Osteoblast (primary cell): ENCODE measurements around the gene GIT1. TPM values are rescaled to one million over a fixed set of nuclear protein-coding genes. Genes with fewer than 3 reads are reported as not detected.

Experiments used
- DNase-seq: peaks from one replicate; pipeline ENCODE4 v3.0.0; 2011; ENCODE audit warnings: low spot score, mixed read lengths; ENCODE audit not compliant: insufficient read length; ENCODE audit errors: missing footprints
- H2AFZ ChIP-seq: 2 replicates; pipeline ENCODE4 v1.6.0; 2011; ENCODE audit warnings: mild to moderate bottlenecking, low read length
- H3K27ac ChIP-seq: 2 replicates; pipeline ENCODE4 v1.5.1; 2011; ENCODE audit warnings: mild to moderate bottlenecking, low read depth, low read length, moderate library complexity
- H3K27me3 ChIP-seq: 2 replicates; pipeline ENCODE4 v1.6.0; 2012; ENCODE audit warnings: mild to moderate bottlenecking, control low read depth, inconsistent platforms, low read length, moderate library complexity; ENCODE audit not compliant: insufficient read depth
- H3K36me3 ChIP-seq: 2 replicates; pipeline ENCODE4 v1.5.1; 2011; ENCODE audit warnings: mild to moderate bottlenecking, low read length, control low read depth, moderate library complexity; ENCODE audit not compliant: insufficient read depth
- H3K4me1 ChIP-seq: 2 replicates; pipeline ENCODE4 v1.5.1; 2011; ENCODE audit warnings: mild to moderate bottlenecking, low read length, control low read depth, moderate library complexity; ENCODE audit not compliant: insufficient read depth
- H3K4me2 ChIP-seq: 2 replicates; pipeline ENCODE4 v1.6.0; 2011; ENCODE audit warnings: mild to moderate bottlenecking, low read length; ENCODE audit not compliant: insufficient read depth
- H3K4me3 ChIP-seq: fragments of 200-600 bp; sonication (generic); 3 replicates; pipeline ENCODE4 v1.5.1; 2012; ENCODE audit warnings: mild to moderate bottlenecking, low read length, inconsistent platforms; ENCODE audit not compliant: insufficient read depth
- H3K79me2 ChIP-seq: 2 replicates; pipeline ENCODE4 v1.6.0; 2012; ENCODE audit warnings: mild to moderate bottlenecking, low read length, control low read depth, inconsistent platforms; ENCODE audit not compliant: insufficient read depth
- H3K9me3 ChIP-seq: 2 replicates; pipeline ENCODE4 v1.5.1; 2011; ENCODE audit warnings: low read depth, low read length, control low read depth
- H4K20me1 ChIP-seq: 2 replicates; pipeline ENCODE4 v1.6.0; 2012; ENCODE audit warnings: mild to moderate bottlenecking, low read length, control low read depth; ENCODE audit not compliant: insufficient read depth
- total RNA-seq: library from RNA; depleted of rRNA; stranded (reverse); fragments of >200 nt; gene quantifications from 2 replicates; pipeline ENCODE4 v1.2.3, GENCODE V29; 2012
- TF ChIP-seq, protein P1 (sequence below): IDR thresholded peaks from 2 replicates; pipeline ENCODE4 v1.5.1; 2011; ENCODE audit warnings: mild to moderate bottlenecking, low read depth, low read length, moderate library complexity; ENCODE audit errors: extremely low read depth

GIT1 gene
- total RNA-seq, 1 donor, result 34.4 TPM

DNA sequence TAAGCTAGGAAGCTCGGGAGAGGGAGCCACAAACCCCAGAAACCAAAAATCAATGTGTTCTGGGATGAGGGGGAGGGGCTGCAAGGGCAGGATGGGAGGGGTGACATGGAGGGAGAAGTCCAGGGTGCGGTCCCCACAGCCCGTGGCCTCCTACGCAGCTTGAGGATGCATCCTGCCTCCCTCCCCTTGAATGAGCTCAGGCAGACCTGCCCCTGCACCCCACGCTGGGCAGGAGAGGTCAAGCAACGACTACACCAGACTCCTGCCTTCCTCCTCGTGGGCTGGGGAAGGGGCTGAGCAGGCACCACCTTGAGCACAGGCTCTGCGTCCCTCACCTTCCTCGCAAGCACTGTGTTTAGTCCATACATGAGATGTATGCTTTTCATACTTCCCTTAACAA lies 7.4 kb upstream of the GIT1 start:
- Histone ChIP-seq H3K27ac (no peak overlapping the region), H2AFZ (no peak overlapping the region), H3K27me3 (no peaks in the 10 kb centered on the region), H3K79me2 (no peaks in the 10 kb centered on the region), H3K4me2 (no peak overlapping the region), H3K4me1 (peaks cover 20% of the 10 kb centered on the region), H3K36me3 (no peaks in the 10 kb centered on the region), H4K20me1 (peaks cover 33% of the 10 kb centered on the region), H3K4me3 (no peak overlapping the region), H3K9me3 (no peaks in the 10 kb centered on the region)
- TF ChIP-seq, protein P1, sequence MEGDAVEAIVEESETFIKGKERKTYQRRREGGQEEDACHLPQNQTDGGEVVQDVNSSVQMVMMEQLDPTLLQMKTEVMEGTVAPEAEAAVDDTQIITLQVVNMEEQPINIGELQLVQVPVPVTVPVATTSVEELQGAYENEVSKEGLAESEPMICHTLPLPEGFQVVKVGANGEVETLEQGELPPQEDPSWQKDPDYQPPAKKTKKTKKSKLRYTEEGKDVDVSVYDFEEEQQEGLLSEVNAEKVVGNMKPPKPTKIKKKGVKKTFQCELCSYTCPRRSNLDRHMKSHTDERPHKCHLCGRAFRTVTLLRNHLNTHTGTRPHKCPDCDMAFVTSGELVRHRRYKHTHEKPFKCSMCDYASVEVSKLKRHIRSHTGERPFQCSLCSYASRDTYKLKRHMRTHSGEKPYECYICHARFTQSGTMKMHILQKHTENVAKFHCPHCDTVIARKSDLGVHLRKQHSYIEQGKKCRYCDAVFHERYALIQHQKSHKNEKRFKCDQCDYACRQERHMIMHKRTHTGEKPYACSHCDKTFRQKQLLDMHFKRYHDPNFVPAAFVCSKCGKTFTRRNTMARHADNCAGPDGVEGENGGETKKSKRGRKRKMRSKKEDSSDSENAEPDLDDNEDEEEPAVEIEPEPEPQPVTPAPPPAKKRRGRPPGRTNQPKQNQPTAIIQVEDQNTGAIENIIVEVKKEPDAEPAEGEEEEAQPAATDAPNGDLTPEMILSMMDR, result no peak
- DNase-seq, result no peak

DNA sequence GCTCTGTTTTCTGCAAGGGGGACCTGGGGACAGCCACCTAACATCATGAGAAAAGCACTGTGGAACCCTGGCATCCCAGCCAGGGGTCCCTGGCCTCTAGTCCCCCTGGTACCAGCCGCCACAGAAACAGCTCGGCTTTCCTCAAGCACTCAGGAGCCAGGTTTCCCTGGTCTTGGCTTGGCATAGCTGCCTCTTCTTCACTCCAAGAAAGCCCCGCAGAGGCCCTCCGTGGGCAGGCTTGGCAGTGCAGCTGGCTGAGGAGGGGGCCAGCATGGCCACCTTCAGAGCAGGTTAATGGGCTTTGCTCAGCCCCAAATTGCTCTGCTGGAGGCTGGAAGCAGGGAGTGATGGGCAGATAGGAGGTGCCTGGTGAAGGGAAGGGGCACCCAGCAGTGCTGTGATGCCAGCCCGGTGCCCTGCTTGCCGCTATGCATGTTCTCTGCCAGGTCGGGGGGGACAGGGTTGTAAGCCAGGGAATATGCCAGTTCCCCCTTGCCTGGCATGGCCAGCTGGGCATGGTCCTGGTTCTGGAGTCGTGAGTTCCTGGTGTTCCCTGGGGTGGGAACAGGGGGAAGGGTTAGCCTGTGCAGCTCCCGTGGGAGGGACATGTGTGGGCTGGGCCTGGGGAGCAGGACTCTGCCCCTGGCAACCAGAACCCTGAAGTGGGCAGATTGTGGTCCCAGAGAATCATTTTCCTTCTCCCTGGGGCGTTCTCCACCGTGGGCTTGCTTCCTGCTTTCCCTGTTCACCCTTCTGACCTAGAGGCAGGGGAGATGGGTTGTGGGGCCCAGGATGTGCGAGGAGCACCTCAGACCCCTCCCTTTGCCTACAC lies 6.7 kb upstream of the GIT1 start:
- peaks cover 27% of the 10 kb centered on the region for H3K4me1 ChIP-seq
- no peak for DNase-seq
- no peaks in the 10 kb centered on the region for H3K27me3 ChIP-seq

DNA sequence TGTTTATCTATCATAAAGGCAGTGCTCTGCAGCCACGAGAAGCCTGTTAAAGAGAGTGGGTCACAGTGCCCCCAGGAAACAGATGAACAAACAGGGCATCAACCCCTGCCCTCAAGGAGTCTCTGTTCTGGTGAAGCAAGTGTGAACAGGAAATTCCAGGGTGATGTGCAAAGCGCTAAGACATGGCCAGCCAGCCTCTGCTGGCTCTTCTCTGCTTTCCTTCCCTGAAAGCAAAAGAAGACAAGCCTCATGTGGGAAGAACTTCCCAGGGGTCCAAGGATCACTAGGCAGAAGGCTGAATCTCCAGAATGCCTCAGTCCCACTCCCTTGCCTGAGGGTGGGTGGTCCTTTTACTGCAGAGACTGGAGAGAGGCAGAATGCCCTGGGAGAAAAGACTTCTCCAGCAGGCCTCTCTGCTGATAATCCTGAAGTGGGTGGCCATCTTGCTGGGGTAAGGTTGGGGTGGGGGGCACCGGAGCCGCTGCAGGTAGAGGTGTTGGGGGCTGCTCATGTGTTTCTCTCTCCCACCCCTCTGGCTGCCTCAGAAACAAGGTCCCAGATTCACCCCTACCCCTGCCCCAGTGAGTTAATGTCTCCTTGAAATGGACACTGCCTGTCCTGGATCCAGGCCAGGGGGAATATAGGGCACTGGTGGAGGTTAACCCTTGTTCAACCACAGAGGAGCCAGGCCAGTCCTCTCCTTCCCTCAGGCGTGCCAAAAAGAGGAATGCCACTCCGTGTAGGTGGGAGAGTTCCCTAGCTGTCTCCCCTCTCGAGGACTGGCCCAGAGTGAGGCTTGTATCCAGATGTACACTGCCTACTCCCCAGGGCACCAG lies 5.9 kb upstream of the GIT1 start:
- H3K4me2 ChIP-seq, result no peak overlapping the region
- H3K27ac ChIP-seq, result no peak overlapping the region
- peaks cover 35% of the 10 kb centered on the region for H3K4me1 ChIP-seq
- DNase-seq, result no peak
- H3K9me3 ChIP-seq, result no peaks in the 10 kb centered on the region
- peaks cover 33% of the 10 kb centered on the region for H4K20me1 ChIP-seq
- no peaks in the 10 kb centered on the region for H3K79me2 ChIP-seq
- H3K27me3 ChIP-seq, result no peaks in the 10 kb centered on the region
- H3K4me3 ChIP-seq, result no peak overlapping the region
- H3K36me3 ChIP-seq, result no peaks in the 10 kb centered on the region
- TF ChIP-seq, protein P1, result no peak
- H2AFZ ChIP-seq, result no peak overlapping the region

More for the DNA sequence above, 6.7 kb upstream of the GIT1 start:
- Histone ChIP-seq H3K27ac (no peak overlapping the region), H3K9me3 (no peaks in the 10 kb centered on the region), H3K79me2 (no peaks in the 10 kb centered on the region), H3K4me3 (no peak overlapping the region), H3K36me3 (no peaks in the 10 kb centered on the region), H3K4me2 (no peak overlapping the region), H2AFZ (no peak overlapping the region), H4K20me1 (peaks cover 33% of the 10 kb centered on the region)
- TF ChIP-seq, protein P1, result no peak

DNA sequence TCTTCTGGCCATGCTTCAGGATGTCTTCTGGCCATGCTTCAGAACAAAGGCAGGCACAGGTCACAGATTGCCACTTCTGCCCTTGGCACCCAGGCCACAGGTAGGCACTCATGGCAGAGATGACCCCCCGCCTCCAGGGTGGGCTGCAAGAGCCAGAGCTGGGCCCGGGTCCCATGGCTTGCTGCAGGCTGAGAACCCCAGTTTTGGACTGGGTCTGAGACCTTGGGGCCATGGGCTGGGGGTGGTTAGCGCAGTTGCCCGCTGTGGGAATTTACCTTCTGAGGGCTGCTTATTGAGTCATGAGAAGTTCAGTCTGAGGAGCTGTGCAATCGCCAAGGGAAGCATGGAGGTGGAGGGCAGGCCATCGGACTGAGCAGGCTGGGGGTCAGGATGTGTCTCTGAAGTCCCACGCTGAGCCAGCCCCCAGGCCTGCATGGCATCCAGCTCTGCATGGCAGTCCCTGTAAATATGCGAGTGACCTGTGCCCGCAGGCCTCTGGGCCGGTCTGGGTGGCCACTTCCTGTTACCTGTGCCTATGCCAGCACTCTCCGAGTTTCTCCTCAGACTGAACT lies 5.2 kb upstream of the GIT1 start:
- no peak overlapping the region for H3K4me3 ChIP-seq

More for the DNA sequence above, 5.2 kb upstream of the GIT1 start:
- Histone ChIP-seq H3K27ac (no peak overlapping the region), H2AFZ (no peak overlapping the region), H4K20me1 (peaks cover 30% of the 10 kb centered on the region), H3K27me3 (no peaks in the 10 kb centered on the region), H3K36me3 (no peaks in the 10 kb centered on the region), H3K4me1 (peaks cover 42% of the 10 kb centered on the region), H3K79me2 (no peaks in the 10 kb centered on the region), H3K4me2 (no peak overlapping the region), H3K9me3 (no peaks in the 10 kb centered on the region)
- TF ChIP-seq, protein P1, result no peak
- no peak for DNase-seq
